ENCODE results near the gene UMAD1. TPM values are rescaled to one million over a fixed set of nuclear protein-coding genes. Genes with fewer than 3 reads are reported as not detected.

The UMAD1 gene
- total RNA-seq, 8 experiments from 2014 or later = 7.8 to 19.1 (median 12.5) TPM

- in situ Hi-C loops (cut with MboI; ENCODE audit: low pct_unique_long_range_greater_than_20kb in 2 of 9, low sequenced_read_pairs in 9 of 9, unreplicated experiment in 9 of 9) = no loop called here
- WGBS, 10 experiments = 0 to 92% (median 63%) methylated on average over 1 to 3 of the region's 3 CpGs
- Histone ChIP-seq H3K4me3 (no peak overlapping the region), H3K27ac (no peak overlapping the region), H3K4me1 (replicated peaks in 1 of 2) (no peaks in the 10 kb centered on the region)
- no peak for ATAC-seq (replicated peaks in 6 of 8)
Observed at GRCh38 chr7:7912937-7913336, 272.4 kb downstream of the UMAD1 start.

DNA sequence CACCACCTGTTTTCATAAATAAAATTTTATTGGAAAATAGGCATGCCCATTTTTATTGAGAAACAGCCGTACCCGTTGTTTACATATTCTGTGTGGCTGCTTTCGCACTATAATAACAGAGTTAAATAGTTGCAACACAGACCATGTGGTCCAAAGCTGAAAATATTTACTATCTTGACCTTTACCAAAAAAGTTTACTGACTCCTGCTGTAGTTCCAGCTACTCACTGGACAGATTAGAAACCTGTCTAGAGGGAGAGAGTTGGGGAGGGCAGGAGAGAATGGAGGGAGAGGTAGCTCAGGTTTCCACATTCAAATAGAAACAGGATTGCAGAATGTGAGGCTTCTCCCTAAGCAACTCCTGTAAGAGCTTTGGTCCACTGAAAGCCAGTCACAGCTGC, 273.0 kb downstream of the UMAD1 start:
- WGBS, 10 experiments = 11 to 100% (median 89%) methylated on average over 1 to 3 of the region's 3 CpGs; no CpG with 5 or more reads in 1 of the 10 experiments
- ATAC-seq (replicated peaks in 6 of 8) = peak in 2 of 8 experiments; percentile 10 to 67
- Histone ChIP-seq H3K27ac (no peak overlapping the region), H3K4me3 (no peak overlapping the region), H3K4me1 (replicated peaks in 1 of 2) (no peaks in the 10 kb centered on the region)
- in situ Hi-C loops (cut with MboI; ENCODE audit: low pct_unique_long_range_greater_than_20kb in 2 of 9, low sequenced_read_pairs in 9 of 9, unreplicated experiment in 9 of 9) = no loop called here

- Histone ChIP-seq H3K4me3 (no peak overlapping the region), H3K27ac (no peak overlapping the region), H3K4me1 (replicated peaks in 1 of 2) (no peaks in the 10 kb centered on the region)
- in situ Hi-C loops (cut with MboI; ENCODE audit: low pct_unique_long_range_greater_than_20kb in 2 of 9, low sequenced_read_pairs in 9 of 9, unreplicated experiment in 9 of 9) = no loop called here
- peak in 3 of 8 experiments; percentile 79 to 85 (median 80) for ATAC-seq (replicated peaks in 6 of 8)
- 33 to 100% (median 94%) methylated on average over 1 to 2 of the region's 2 CpGs; no CpG with 5 or more reads in 3 of the 10 experiments for WGBS, 10 experiments
Observed at GRCh38 chr7:7914547-7914946, 274.0 kb downstream of the UMAD1 start.

GRCh38 chr7:7916064-7916463, 275.5 kb downstream of the UMAD1 start:
- no peak for ATAC-seq (replicated peaks in 6 of 8)
- no peaks in the 10 kb centered on the region for H3K4me1 ChIP-seq (replicated peaks in 1 of 2)
- H3K4me3 ChIP-seq = no peak overlapping the region
- in situ Hi-C loops (cut with MboI; ENCODE audit: low pct_unique_long_range_greater_than_20kb in 2 of 9, low sequenced_read_pairs in 9 of 9, unreplicated experiment in 9 of 9) = no loop called here
- WGBS, 10 experiments = 0 to 100% (median 100%) methylated on average over 1 of the region's 1 CpG; no CpG with 5 or more reads in 5 of the 10 experiments
- no peak overlapping the region for H3K27ac ChIP-seq

DNA sequence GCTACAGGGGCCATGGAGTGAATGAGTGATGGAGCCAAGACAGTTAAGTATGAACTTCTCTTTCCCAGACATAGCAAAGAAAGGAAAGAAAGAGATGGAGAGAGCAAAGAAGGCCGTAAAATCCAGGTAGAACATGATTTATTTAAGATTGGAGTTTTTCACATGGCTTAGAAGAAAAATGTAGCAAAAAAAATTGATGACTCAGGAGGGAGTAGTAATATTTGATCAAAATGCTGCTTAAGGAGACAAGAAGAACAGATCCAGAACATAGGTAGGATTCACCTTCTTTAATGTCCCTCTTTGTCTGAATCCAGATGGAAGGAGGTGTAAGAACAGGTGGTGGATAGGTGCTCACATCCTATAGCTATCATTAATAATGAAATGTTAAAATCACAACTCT, 277.0 kb downstream of the UMAD1 start:
- 25 to 100% (median 92%) methylated on average over 1 of the region's 1 CpG; no CpG with 5 or more reads in 2 of the 10 experiments for WGBS, 10 experiments
- H3K27ac ChIP-seq = no peak overlapping the region
- ATAC-seq (replicated peaks in 6 of 8) = no peak
- no peaks in the 10 kb centered on the region for H3K4me1 ChIP-seq (replicated peaks in 1 of 2)
- in situ Hi-C loops (cut with MboI; ENCODE audit: low pct_unique_long_range_greater_than_20kb in 2 of 9, low sequenced_read_pairs in 9 of 9, unreplicated experiment in 9 of 9) = no loop called here
- no peak overlapping the region for H3K4me3 ChIP-seq

GRCh38 chr7:7918736-7919448, 278.3 kb downstream of the UMAD1 start:
- no peak for ATAC-seq (replicated peaks in 6 of 8)
- peaks cover 0 to 2% of the 10 kb centered on the region in 2 donors for H3K4me1 ChIP-seq (replicated peaks in 1 of 2)
- H3K4me3 ChIP-seq = no peak overlapping the region
- in situ Hi-C loops (cut with MboI; ENCODE audit: low pct_unique_long_range_greater_than_20kb in 2 of 9, low sequenced_read_pairs in 9 of 9, unreplicated experiment in 9 of 9) = no loop called here
- H3K27ac ChIP-seq = no peak overlapping the region

DNA sequence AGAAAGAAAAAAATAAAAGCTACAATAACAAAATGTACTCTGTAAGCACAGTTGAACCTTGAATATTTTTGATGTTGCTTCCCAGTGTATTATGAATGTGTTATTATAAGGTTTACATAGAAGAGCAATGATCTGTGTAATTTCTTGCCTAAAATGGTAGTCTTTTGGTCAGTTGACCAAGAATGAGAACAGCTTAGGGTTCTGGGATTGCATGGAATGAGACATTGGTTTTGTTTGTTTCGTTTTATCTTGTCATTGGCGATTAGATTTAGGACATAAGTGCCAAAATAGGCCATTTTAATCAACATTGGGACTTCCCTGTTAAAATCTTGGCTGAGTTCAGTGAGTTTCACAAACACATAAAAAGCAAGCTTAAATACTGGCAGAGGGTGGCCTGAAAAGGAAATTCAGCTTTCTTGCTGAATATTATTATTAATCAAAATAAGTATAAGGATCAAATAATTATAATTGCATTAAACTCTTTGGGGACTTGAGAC, 278.9 kb downstream of the UMAD1 start:
- in situ Hi-C loops (cut with MboI; ENCODE audit: low pct_unique_long_range_greater_than_20kb in 2 of 9, low sequenced_read_pairs in 9 of 9, unreplicated experiment in 9 of 9) = no loop called here
- peaks cover 0 to 2% of the 10 kb centered on the region in 2 donors for H3K4me1 ChIP-seq (replicated peaks in 1 of 2)
- H3K27ac ChIP-seq = no peak overlapping the region
- H3K4me3 ChIP-seq = no peak overlapping the region
- 24 to 100% (median 85%) methylated on average over 1 to 2 of the region's 2 CpGs; no CpG with 5 or more reads in 2 of the 10 experiments for whole genome bisulfite sequencing, 10 experiments
- no peak for ATAC-seq (replicated peaks in 6 of 8)

- Histone ChIP-seq H3K4me3 (no peak overlapping the region), H3K27ac (no peak overlapping the region), H3K4me1 (replicated peaks in 1 of 2) (peaks cover 0 to 2% of the 10 kb centered on the region in 2 donors)
- WGBS, 10 experiments = 0 to 100% (median 48%) methylated on average over 1 to 2 of the region's 2 CpGs; no CpG with 5 or more reads in 2 of the 10 experiments
- no peak for ATAC-seq (replicated peaks in 6 of 8)
- in situ Hi-C loops (cut with MboI; ENCODE audit: low pct_unique_long_range_greater_than_20kb in 2 of 9, low sequenced_read_pairs in 9 of 9, unreplicated experiment in 9 of 9) = no loop called here
Observed at GRCh38 chr7:7920056-7920455, 279.5 kb downstream of the UMAD1 start.

DNA sequence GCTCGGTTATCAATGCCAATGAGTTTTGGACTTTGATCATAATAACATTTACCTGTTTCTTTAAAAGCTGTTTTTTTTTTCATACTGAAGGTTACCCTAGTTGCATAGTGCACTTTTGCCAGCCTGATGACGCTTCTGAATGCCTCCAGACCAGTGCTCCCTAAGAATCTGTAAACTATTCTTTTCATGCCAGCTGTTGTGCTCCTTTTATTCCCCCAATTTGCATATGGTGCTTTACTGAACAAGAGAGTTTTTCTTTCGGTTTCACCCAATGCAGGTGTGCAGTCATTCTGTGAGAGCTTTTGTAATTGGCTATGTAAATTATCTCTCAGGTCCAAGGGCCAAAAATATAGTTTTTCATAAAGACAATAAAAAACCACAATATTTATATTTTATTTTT, 279.9 kb downstream of the UMAD1 start:
- Histone ChIP-seq H3K4me1 (replicated peaks in 1 of 2) (peaks cover 0 to 2% of the 10 kb centered on the region in 2 donors), H3K4me3 (no peak overlapping the region), H3K27ac (no peak overlapping the region)
- 33 to 88% (median 53%) methylated on average over 1 to 3 of the region's 3 CpGs for WGBS, 10 experiments
- no peak for ATAC-seq (replicated peaks in 6 of 8)
- in situ Hi-C loops (cut with MboI; ENCODE audit: low pct_unique_long_range_greater_than_20kb in 2 of 9, low sequenced_read_pairs in 9 of 9, unreplicated experiment in 9 of 9) = no loop called here

GRCh38 chr7:7921830-7922229, 281.3 kb downstream of the UMAD1 start:
- H3K4me3 ChIP-seq = no peak overlapping the region
- no peak overlapping the region for H3K27ac ChIP-seq
- in situ Hi-C loops (cut with MboI; ENCODE audit: low pct_unique_long_range_greater_than_20kb in 2 of 9, low sequenced_read_pairs in 9 of 9, unreplicated experiment in 9 of 9) = no loop called here
- no peak for ATAC-seq (replicated peaks in 6 of 8)
- peaks cover 0 to 2% of the 10 kb centered on the region in 2 donors for H3K4me1 ChIP-seq (replicated peaks in 1 of 2)

GRCh38 chr7:7922684-7923385, 282.3 kb downstream of the UMAD1 start:
- Histone ChIP-seq H3K4me1 (replicated peaks in 1 of 2) (peaks cover 0 to 2% of the 10 kb centered on the region in 2 donors), H3K4me3 (no peak overlapping the region), H3K27ac (no peak overlapping the region)
- 6 to 58% (median 45%) methylated on average over 2 to 7 of the region's 7 CpGs for WGBS, 10 experiments
- in situ Hi-C loops (cut with MboI; ENCODE audit: low pct_unique_long_range_greater_than_20kb in 2 of 9, low sequenced_read_pairs in 9 of 9, unreplicated experiment in 9 of 9) = no loop called here
- ATAC-seq (replicated peaks in 6 of 8) = peak in 1 of 8 experiments; percentile 46

DNA sequence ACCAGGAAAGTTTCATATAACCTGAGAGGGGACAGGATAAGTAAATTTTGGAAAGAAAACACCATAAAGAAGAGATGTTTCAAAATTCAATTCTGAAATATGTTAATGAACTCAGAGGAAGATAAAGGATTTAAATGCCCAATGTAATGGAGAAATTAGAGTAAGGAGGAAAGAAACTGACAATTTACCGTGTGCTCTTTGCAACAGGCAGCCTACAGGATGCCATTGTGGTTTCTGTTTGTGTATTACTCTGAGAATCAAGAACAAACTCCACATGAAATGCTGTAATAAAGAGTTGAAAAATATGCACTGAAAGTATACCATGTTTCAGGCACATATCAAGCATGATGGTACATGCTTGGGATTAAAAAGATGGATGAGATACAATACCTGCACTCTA, 283.3 kb downstream of the UMAD1 start:
- in situ Hi-C loops (cut with MboI; ENCODE audit: low pct_unique_long_range_greater_than_20kb in 2 of 9, low sequenced_read_pairs in 9 of 9, unreplicated experiment in 9 of 9) = no loop called here
- H3K27ac ChIP-seq = no peak overlapping the region
- H3K4me1 ChIP-seq (replicated peaks in 1 of 2) = peaks cover 0 to 2% of the 10 kb centered on the region in 2 donors
- ATAC-seq (replicated peaks in 6 of 8) = no peak
- 38 to 100% (median 82%) methylated on average over 1 of the region's 1 CpG; no CpG with 5 or more reads in 1 of the 10 experiments for WGBS, 10 experiments
- H3K4me3 ChIP-seq = no peak overlapping the region

- no peak for ATAC-seq (replicated peaks in 6 of 8)
Observed at GRCh38 chr7:7924303-7924702, 283.8 kb downstream of the UMAD1 start.

More at GRCh38 chr7:7924303-7924702, 283.8 kb downstream of the UMAD1 start:
- peaks cover 0 to 2% of the 10 kb centered on the region in 2 donors for H3K4me1 ChIP-seq (replicated peaks in 1 of 2)
- in situ Hi-C loops (cut with MboI; ENCODE audit: low pct_unique_long_range_greater_than_20kb in 2 of 9, low sequenced_read_pairs in 9 of 9, unreplicated experiment in 9 of 9) = no loop called here
- H3K4me3 ChIP-seq = no peak overlapping the region
- no peak overlapping the region for H3K27ac ChIP-seq
